Neural cell (in vitro differentiated cells): Measurements from ENCODE around the gene CFAP45. TPM values are rescaled to one million over a fixed set of nuclear protein-coding genes. Genes with fewer than 3 reads are reported as not detected.

Source experiments
- H2AFZ ChIP-seq: fragments of 200-600, 300-800 bp; sonication (generic), shearing (Covaris generic); 2 replicates; pipeline ENCODE4 v1.6.0; 2014; ENCODE audit warnings: low read depth, mild to moderate bottlenecking, antibody characterized with exemption, low read length, moderate library complexity
- H3F3A ChIP-seq: fragments of 200-600 bp; shearing (Covaris generic); 2 replicates; pipeline ENCODE4 v1.6.1; 2016; ENCODE audit warnings: mild to moderate bottlenecking, moderate library complexity, mixed read lengths, antibody characterized with exemption, low read length; ENCODE audit not compliant: insufficient read depth, poor library complexity, severe bottlenecking
- H3K27ac ChIP-seq: fragments of 200-600, 300-800 bp; sonication (generic), shearing (Covaris generic); 2 replicates; pipeline ENCODE4 v1.5.1; 2014; ENCODE audit warnings: mild to moderate bottlenecking, low read length, moderate library complexity
- H3K27me3 ChIP-seq: fragments of 300-800, 200-600 bp; sonication (generic), shearing (Covaris generic); 2 replicates; pipeline ENCODE4 v1.6.0; 2014; ENCODE audit warnings: mild to moderate bottlenecking, low read depth, low read length, moderate library complexity; ENCODE audit not compliant: insufficient read depth
- H3K36me3 ChIP-seq: fragments of 300-800, 200-600 bp; sonication (generic), shearing (Covaris generic); 2 replicates; pipeline ENCODE4 v1.5.1; 2014; ENCODE audit warnings: mild to moderate bottlenecking, antibody characterized with exemption, low read length, moderate library complexity; ENCODE audit not compliant: insufficient read depth
- H3K4me2 ChIP-seq: fragments of 300-800, 200-600 bp; sonication (generic), shearing (Covaris generic); 2 replicates; pipeline ENCODE4 v1.6.0; 2014; ENCODE audit warnings: mild to moderate bottlenecking, low read length
- H3K4me3 ChIP-seq: fragments of 300-800, 200-600 bp; sonication (generic), shearing (Covaris generic); 2 replicates; pipeline ENCODE4 v1.5.1; 2014; ENCODE audit warnings: mild to moderate bottlenecking, low read length, moderate library complexity
- H3K79me2 ChIP-seq: fragments of 200-600 bp; shearing (Covaris generic); replicated peaks from 2 replicates; pipeline ENCODE4 v1.6.0; 2014; ENCODE audit warnings: mild to moderate bottlenecking, low read length, moderate library complexity; ENCODE audit not compliant: insufficient read depth
- H3K9ac ChIP-seq: fragments of 300-800, 200-600 bp; sonication (generic), shearing (Covaris generic); 2 replicates; pipeline ENCODE4 v1.6.1; 2016; ENCODE audit warnings: mild to moderate bottlenecking, low read length, mixed read lengths
- H3K9me2 ChIP-seq: fragments of 200-600 bp; shearing (Covaris generic); 2 replicates; pipeline ENCODE4 v1.6.1; 2016; ENCODE audit warnings: mild to moderate bottlenecking, low read length, mixed read lengths; ENCODE audit not compliant: insufficient read depth
- H3K9me3 ChIP-seq: fragments of 200-600, 300-800 bp; sonication (generic), shearing (Covaris generic); 2 replicates; pipeline ENCODE4 v1.6.1; 2016; ENCODE audit warnings: mild to moderate bottlenecking, mixed run types, low read length, moderate library complexity, mixed read lengths
- H4K20me1 ChIP-seq: fragments of 200-600 bp; shearing (Covaris generic); 2 replicates; pipeline ENCODE4 v1.6.1; 2016; ENCODE audit warnings: mild to moderate bottlenecking, mixed run types; ENCODE audit not compliant: insufficient read depth
- CTCF ChIP-seq: fragments of 450-650 bp; IDR thresholded peaks from 2 replicates; pipeline ENCODE4 v1.5.1; 2014; ENCODE audit warnings: antibody characterized with exemption, mild to moderate bottlenecking, moderate library complexity; ENCODE audit not compliant: poor library complexity, severe bottlenecking
- EZH2 ChIP-seq: fragments of 200-600, 300-800 bp; shearing (Covaris generic), sonication (generic); IDR thresholded peaks from 2 replicates; pipeline ENCODE4 v1.6.1; 2014; ENCODE audit warnings: antibody characterized with exemption, low read length, borderline replicate concordance, mild to moderate bottlenecking; ENCODE audit not compliant: insufficient read depth, poor library complexity, severe bottlenecking
- RAD21 ChIP-seq: fragments of 450-650 bp; conservative IDR thresholded peaks from 2 replicates; pipeline ENCODE4 v1.6.1; 2014; ENCODE audit warnings: antibody characterized with exemption, mild to moderate bottlenecking, moderate library complexity
- REST ChIP-seq: IDR thresholded peaks from 2 replicates; pipeline ENCODE4 v1.6.1; 2012; ENCODE audit warnings: borderline replicate concordance
- SMC3 ChIP-seq: fragments of 450-650 bp; conservative IDR thresholded peaks from 2 replicates; pipeline ENCODE4 v1.6.1; 2014; ENCODE audit warnings: antibody characterized with exemption, mild to moderate bottlenecking, moderate library complexity; ENCODE audit not compliant: poor library complexity
- polyA plus RNA-seq: library from polyadenylated mRNA; depleted of rRNA; stranded (reverse); fragments of >200 nt; gene quantifications from 2 replicates; pipeline ENCODE4 v1.2.3, GENCODE V29; 2014

Gene CFAP45
- polyA plus RNA-seq, 1 donor from 2014 or later = 0.12 TPM

- no peak overlapping the region for H3K27ac ChIP-seq
- H3F3A ChIP-seq = no peaks in the 10 kb centered on the region
- no peak overlapping the region for H3K4me2 ChIP-seq
- H3K9me3 ChIP-seq = no peaks in the 10 kb centered on the region
- no peak overlapping the region for H3K9ac ChIP-seq
- no peaks in the 10 kb centered on the region for H3K36me3 ChIP-seq
- no peaks in the 10 kb centered on the region for H3K9me2 ChIP-seq
- H3K79me2 ChIP-seq = no peaks in the 10 kb centered on the region
- TF ChIP-seq REST = peak; percentile 0
- TF ChIP-seq RAD21 = no peak
- no peak overlapping the region for H2AFZ ChIP-seq
- no peaks in the 10 kb centered on the region for H3K27me3 ChIP-seq
- H4K20me1 ChIP-seq = no peaks in the 10 kb centered on the region
- H3K4me3 ChIP-seq = no peak overlapping the region
Measured at GRCh38 chr1:159895836-159896545, 4.0 kb downstream of the CFAP45 start.

GRCh38 chr1:159895286-159895685 lies 4.7 kb downstream of the CFAP45 start:
- H2AFZ ChIP-seq = no peak overlapping the region
- H3K27me3 ChIP-seq = no peaks in the 10 kb centered on the region
- no peak overlapping the region for H3K4me2 ChIP-seq
- no peaks in the 10 kb centered on the region for H3F3A ChIP-seq
- H3K36me3 ChIP-seq = no peaks in the 10 kb centered on the region
- no peaks in the 10 kb centered on the region for H4K20me1 ChIP-seq
- H3K4me3 ChIP-seq = no peak overlapping the region
- H3K9ac ChIP-seq = no peak overlapping the region
- H3K27ac ChIP-seq = no peak overlapping the region
- H3K9me2 ChIP-seq = no peaks in the 10 kb centered on the region
- TF ChIP-seq REST (no peak), SMC3 (no peak), EZH2 (no peak), RAD21 (no peak), CTCF (no peak)
- H3K9me3 ChIP-seq = no peaks in the 10 kb centered on the region
- no peaks in the 10 kb centered on the region for H3K79me2 ChIP-seq
